MCF 10A (cell line): ENCODE data around the gene SMTNL2. TPM values are rescaled to one million over a fixed set of nuclear protein-coding genes. Genes with fewer than 3 reads are reported as not detected.

Source experiments
- BruUV-seq: library from RNA; stranded (reverse); fragments of 400-500 nt; replicated peaks from 2 replicates; lab custom pipeline; 2021; lab: Mats Ljungman, UMichigan
- CTCF ChIA-PET: fragments of 300-600 bp; sonication (Branson Sonifier 250); formaldehyde crosslinking; extraction: SDS; loops from one replicate; lab custom pipeline; 2021; ENCODE audit warnings: antibody characterized with exemption, inconsistent platforms; lab: Yijun Ruan, JAX
- POLR2A ChIA-PET: fragments of 300-600, 350-650 bp; sonication (Branson Sonifier 250); formaldehyde crosslinking; extraction: SDS; loops from one replicate; lab custom pipeline; 2020; ENCODE audit warnings: antibody characterized with exemption, inconsistent platforms; lab: Yijun Ruan, JAX
- DNase-seq: peaks from one replicate; pipeline ENCODE4 v3.0.0-alpha.2; 2018; ENCODE audit not compliant: unreplicated experiment
- H3K27ac Mint-ChIP-seq: one replicate; pipeline ENCODE4 v1.8.0; 2022; ENCODE audit warnings: mild to moderate bottlenecking, low read depth, mixed read lengths; ENCODE audit not compliant: unreplicated experiment
- H3K27me3 Mint-ChIP-seq: one replicate; pipeline ENCODE4 v1.8.0; 2022; ENCODE audit warnings: mixed read lengths; ENCODE audit not compliant: insufficient read depth, unreplicated experiment
- H3K36me3 Mint-ChIP-seq: one replicate; pipeline ENCODE4 v1.8.0; 2022; ENCODE audit warnings: mild to moderate bottlenecking, moderate library complexity, mixed read lengths; ENCODE audit not compliant: insufficient read depth, unreplicated experiment
- H3K4me1 Mint-ChIP-seq: one replicate; pipeline ENCODE4 v1.8.0; 2022; ENCODE audit warnings: mixed read lengths; ENCODE audit not compliant: insufficient read depth, unreplicated experiment
- H3K4me3 Mint-ChIP-seq: one replicate; pipeline ENCODE4 v1.8.0; 2022; ENCODE audit warnings: mild to moderate bottlenecking, moderate library complexity, mixed read lengths; ENCODE audit not compliant: unreplicated experiment
- H3K9me3 Mint-ChIP-seq: one replicate; pipeline ENCODE4 v1.8.0; 2022; ENCODE audit warnings: mixed read lengths; ENCODE audit not compliant: unreplicated experiment
- CTCF ChIP-seq: fragments of 200-600 bp; IDR thresholded peaks from one replicate; pipeline ENCODE4 v1.8.0; 2022; ENCODE audit warnings: antibody characterized with exemption, mild to moderate bottlenecking; ENCODE audit not compliant: unreplicated experiment
- intact Hi-C: fragments of 100-400 bp; cut with micrococcal nuclease; formaldehyde crosslinking; loops from 2 replicates; pipeline ENCODE4 v1.14.1; 2022
- total RNA-seq: library from RNA; stranded (reverse); gene quantifications from 2 replicates; pipeline ENCODE4 v1.2.3, GENCODE V29; 2022

The SMTNL2 gene
- total RNA-seq, 1 experiment from 2014 or later: not detected

DNA sequence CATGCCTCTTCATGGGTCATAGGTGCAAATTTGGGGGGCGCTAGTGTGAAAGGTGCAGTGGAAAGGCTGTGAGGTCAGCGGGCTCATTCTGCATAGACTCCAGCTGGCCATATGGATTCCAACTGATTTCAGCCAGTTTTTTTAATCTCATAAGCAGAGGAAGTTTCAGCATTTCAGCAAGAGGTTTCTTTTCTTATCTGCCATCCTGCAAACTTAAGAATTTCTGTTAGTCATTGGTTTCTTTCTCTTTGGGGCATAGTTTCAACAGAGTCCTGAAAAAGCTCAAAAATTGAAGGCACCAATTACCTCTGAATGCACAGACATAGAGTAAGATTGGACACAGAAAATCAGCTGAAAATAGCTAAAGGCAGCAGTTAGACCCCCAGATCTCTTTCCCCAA is 73.3 kb downstream of the SMTNL2 start:
- ChIA-PET CTCF (interaction anchor here (0.5 to 1.4 kb wide), 2 partner anchors 32 to 92 kb away, joined by 3 to 5 read pairs; no protein-coding TSS in a partner anchor), POLR2A (no interaction called here)
- intact Hi-C loops: no loop called here
- DNase-seq: no peak
- Mint-ChIP-seq H3K4me1 (no peaks in the 10 kb centered on the region), H3K27ac (no peak overlapping the region), H3K27me3 (peaks cover 11% of the 10 kb centered on the region), H3K9me3 (no peaks in the 10 kb centered on the region), H3K4me3 (no peak overlapping the region), H3K36me3 (no peaks in the 10 kb centered on the region)
- BruUV-seq: no TSS peak
- no peak for TF ChIP-seq CTCF

Other genes with a start within 250 kb of the SMTNL2 start
- gene UBE2G1, start 217.9 kb upstream of the SMTNL2 start, total RNA-seq: 65.1 and 78.5 TPM in 2 replicates
- not detected in 2 replicates for gene SPNS3, start 150.6 kb upstream of the SMTNL2 start, total RNA-seq
- gene SPNS2, start 85.6 kb upstream of the SMTNL2 start, total RNA-seq: not detected in 2 replicates
- gene MYBBP1A, start 29.1 kb upstream of the SMTNL2 start, total RNA-seq: 78.3 and 123 TPM in 2 replicates
- gene GGT6, start 24.0 kb upstream of the SMTNL2 start, total RNA-seq: not detected in 2 replicates
- gene ALOX15, start 57.1 kb downstream of the SMTNL2 start, total RNA-seq: not detected in 2 replicates
- gene PELP1, start 119.6 kb downstream of the SMTNL2 start, total RNA-seq: 63.9 and 74.8 TPM in 2 replicates
- 20.7 and 25.1 TPM in 2 replicates for gene ARRB2, start 126.1 kb downstream of the SMTNL2 start, total RNA-seq
- gene MED11, start 146.9 kb downstream of the SMTNL2 start, total RNA-seq: 15.2 and 15.8 TPM in 2 replicates
- 1.3 and 1.8 TPM in 2 replicates for gene ZMYND15, start 155.3 kb downstream of the SMTNL2 start, total RNA-seq
- 16.7 and 20.6 TPM in 2 replicates for gene CXCL16, start 155.4 kb downstream of the SMTNL2 start, total RNA-seq
- gene TM4SF5, start 187.4 kb downstream of the SMTNL2 start, total RNA-seq: not detected in 2 replicates
- 0.77 and 1.1 TPM in 2 replicates for gene VMO1, start 201.8 kb downstream of the SMTNL2 start, total RNA-seq
- gene GLTPD2, start 204.4 kb downstream of the SMTNL2 start, total RNA-seq: not detected in 2 replicates
- 169 and 182 TPM in 2 replicates for gene PSMB6, start 211.6 kb downstream of the SMTNL2 start, total RNA-seq
- gene PLD2, start 222.6 kb downstream of the SMTNL2 start, total RNA-seq: 27.6 and 31.7 TPM in 2 replicates
- 106 and 124 TPM in 2 replicates for gene MINK1, start 248.8 kb downstream of the SMTNL2 start, total RNA-seq